GOT3 (cell line): ENCODE results near the gene PRLR.

Experiments used
- DNase-seq: peaks from one replicate; lab custom pipeline; 2025; ENCODE audit warnings: mixed read lengths; lab: John Stamatoyannopoulos, UW

Gene PRLR

GRCh38 chr5:35159370-35159742, 70.9 kb downstream of the PRLR start:
- DNase-seq, result no peak

- no peak for DNase-seq
Observed at GRCh38 chr5:35158622-35159369, 71.5 kb downstream of the PRLR start.

GRCh38 chr5:35158204-35158603, 72.1 kb downstream of the PRLR start:
- no peak for DNase-seq

- DNase-seq, result no peak
Observed at GRCh38 chr5:35153375-35153932, 76.8 kb downstream of the PRLR start.

GRCh38 chr5:35152733-35153132, 77.6 kb downstream of the PRLR start:
- DNase-seq, result no peak

GRCh38 chr5:35151146-35151920, 79.0 kb downstream of the PRLR start:
- no peak for DNase-seq

- no peak for DNase-seq
Observed at GRCh38 chr5:35149041-35149440, 81.2 kb downstream of the PRLR start.

GRCh38 chr5:35146406-35146805, 83.9 kb downstream of the PRLR start:
- no peak for DNase-seq

- no peak for DNase-seq
Observed at GRCh38 chr5:35145691-35146317, 84.5 kb downstream of the PRLR start.

GRCh38 chr5:35145012-35145411, 85.3 kb downstream of the PRLR start:
- DNase-seq, result no peak

GRCh38 chr5:35143841-35144240, 86.4 kb downstream of the PRLR start:
- DNase-seq, result no peak

- no peak for DNase-seq
Observed at GRCh38 chr5:35141739-35142138, 88.5 kb downstream of the PRLR start.

- no peak for DNase-seq
Observed at GRCh38 chr5:35138232-35138631, 92.1 kb downstream of the PRLR start.

GRCh38 chr5:35136386-35136785, 93.9 kb downstream of the PRLR start:
- DNase-seq, result peak; percentile 8

- DNase-seq, result no peak
Observed at GRCh38 chr5:35135239-35135700, 95.0 kb downstream of the PRLR start.

- no peak for DNase-seq
Observed at GRCh38 chr5:35134278-35135030, 95.8 kb downstream of the PRLR start.

GRCh38 chr5:35133186-35133585, 97.1 kb downstream of the PRLR start:
- no peak for DNase-seq

- no peak for DNase-seq
Observed at GRCh38 chr5:35131723-35132122, 98.6 kb downstream of the PRLR start.

GRCh38 chr5:35129921-35130485, 100.3 kb downstream of the PRLR start:
- DNase-seq, result no peak

GRCh38 chr5:35129276-35129675, 101.0 kb downstream of the PRLR start:
- DNase-seq, result no peak

- no peak for DNase-seq
Observed at GRCh38 chr5:35127006-35127405, 103.3 kb downstream of the PRLR start.

- DNase-seq, result no peak
Observed at GRCh38 chr5:35125746-35126145, 104.5 kb downstream of the PRLR start.
